HepG2 (cell line): ENCODE data around the gene XDH. TPM values are rescaled to one million over a fixed set of nuclear protein-coding genes. Genes with fewer than 3 reads are reported as not detected.

ENCODE experiments used
- ATAC-seq: fragments of 200-7000 bp; cut with Tn5 transposase; 3 replicates; pipeline ENCODE4 v1.9.1; 2020; ENCODE audit warnings: mild to moderate bottlenecking, moderate library complexity
- BruUV-seq: library from RNA; stranded (reverse); fragments of 400-500 nt; replicated peaks from 2 replicates; lab custom pipeline; 2021; lab: Mats Ljungman, UMichigan
- CTCF ChIA-PET: fragments of 300-600 bp; formaldehyde crosslinking; extraction: SDS; loops from one replicate; lab custom pipeline; 2021; ENCODE audit warnings: low total read pairs, inconsistent platforms, low intra/inter-chr PET ratio; lab: Yijun Ruan, JAX
- POLR2A ChIA-PET: fragments of 350-600 bp; sonication (Branson Sonifier 250); formaldehyde crosslinking; loops from one replicate; lab custom pipeline; 2020; ENCODE audit warnings: antibody characterized with exemption, inconsistent platforms; lab: Yijun Ruan, JAX
- DNase-seq: peaks from one replicate; pipeline ENCODE4 v3.0.0-alpha.2; 2015; ENCODE audit warnings: low spot score
- FAIRE-seq: peaks from 3 replicates; lab custom pipeline; 2011; peaks lifted over from hg19 to GRCh38; lab: Jason Lieb, UNC
- H2AFZ ChIP-seq: one replicate; pipeline ENCODE4 v1.6.1; 2011; ENCODE audit warnings: low read length, inconsistent platforms
- H3K27ac ChIP-seq: fragments of 300-600 bp; 3 replicates; pipeline ENCODE4 v1.8.0; 2011; ENCODE audit warnings: mixed run types, mild to moderate bottlenecking, mixed read lengths, low read length, inconsistent platforms; ENCODE audit not compliant: insufficient read depth; ENCODE audit errors: extremely low read length
- H3K27me3 ChIP-seq, 2 experiments: fragments of 200-600 bp in 1 of 2; 2 replicates in 1 of 2; 3 replicates in 1 of 2; pipeline versions ENCODE4 v1.6.0 to v1.8.0; 2011; ENCODE audit warnings: low read length in 2 of 2, mild to moderate bottlenecking in 2 of 2, moderate library complexity in 2 of 2, inconsistent platforms in 1 of 2; ENCODE audit not compliant: insufficient read depth in 2 of 2, control insufficient read depth in 1 of 2
- H3K36me3 ChIP-seq, 2 experiments: fragments of 200-600 bp in 1 of 2; replicated peaks in 1 of 2; 2 replicates in 1 of 2; 3 replicates in 1 of 2; pipeline versions ENCODE4 v1.5.1 to v1.8.0; 2011; ENCODE audit warnings: low read length in 2 of 2, inconsistent platforms in 1 of 2; ENCODE audit not compliant: insufficient read depth in 2 of 2, control insufficient read depth in 1 of 2
- H3K4me1 ChIP-seq: 2 replicates; pipeline ENCODE4 v1.5.1; 2012; ENCODE audit warnings: low read length, inconsistent platforms; ENCODE audit not compliant: insufficient read depth
- H3K4me2 ChIP-seq: 2 replicates; pipeline ENCODE4 v1.6.0; 2011; ENCODE audit warnings: low read depth, low read length, inconsistent platforms
- H3K4me3 ChIP-seq, 3 experiments: fragments of 200-600 bp in 1 of 3; sonication (generic), shearing (Covaris generic) in 1 of 3; replicated peaks in 1 of 3; 2 replicates each; pipeline ENCODE4 v1.5.1; 2011 to 2016; ENCODE audit warnings: low read length in 3 of 3, inconsistent platforms in 2 of 3, low read depth in 2 of 3, mild to moderate bottlenecking in 2 of 3, control low read depth in 1 of 3, mixed read lengths in 1 of 3; ENCODE audit not compliant: insufficient read depth in 1 of 3
- H3K79me2 ChIP-seq: one replicate; pipeline ENCODE4 v1.6.1; 2011; ENCODE audit warnings: low read length, inconsistent platforms; ENCODE audit not compliant: insufficient read depth
- H3K9ac ChIP-seq: 2 replicates; pipeline ENCODE4 v1.6.0; 2011; ENCODE audit warnings: mild to moderate bottlenecking, low read depth, low read length, inconsistent platforms; ENCODE audit not compliant: insufficient read depth
- H3K9me3 ChIP-seq: 2 replicates; pipeline ENCODE4 v1.5.1; 2012; ENCODE audit warnings: mild to moderate bottlenecking, low read length
- H4K20me1 ChIP-seq: 2 replicates; pipeline ENCODE4 v1.6.0; 2011; ENCODE audit warnings: inconsistent platforms, mild to moderate bottlenecking, low read length, moderate library complexity; ENCODE audit not compliant: insufficient read depth
- STAG1 ChIP-seq: sonication (generic); formaldehyde crosslinking; IDR thresholded peaks from 2 replicates; pipeline ENCODE4 v1.4.0; 2020; ENCODE audit warnings: missing genetic modification reagents
- ZNF607 ChIP-seq: sonication (generic); formaldehyde crosslinking; IDR thresholded peaks from 2 replicates; pipeline ENCODE4 v1.5.1; 2020; ENCODE audit warnings: missing genetic modification reagents, mild to moderate bottlenecking, borderline replicate concordance
- ZNF7 ChIP-seq: IDR thresholded peaks from 2 replicates; pipeline ENCODE4 v1.6.1; 2016; ENCODE audit warnings: missing biosample characterization, missing genetic modification reagents
- WGBS: methylation state at CpG from one replicate; pipeline ENCODE4 v1.1.6; 2017; ENCODE audit warnings: low lambda C conversion rate; 5-methylcytosine and 5-hydroxymethylcytosine counted together
- in situ Hi-C: cut with HindIII; loops from 2 replicates; pipeline ENCODE4 v1.10.0; 2017; ENCODE audit warnings: low pct_unique_long_range_greater_than_20kb; ENCODE audit not compliant: extremely low pct_ligation_motif_present
- intact Hi-C: fragments of 100-400 bp; cut with micrococcal nuclease; formaldehyde crosslinking; loops from one replicate; pipeline ENCODE4 v1.10.0; 2022; ENCODE audit not compliant: unreplicated experiment
- polyA plus RNA-seq, 8 experiments: library from polyadenylated mRNA; depleted of rRNA in 3 of 8; stranded (reverse) in 7 of 8; unstranded in 1 of 8; fragments of >200 nt; fragmentation: Illumina TruSeq in 4 of 8; extraction: Trizol in 4 of 8; gene quantifications; 2 replicates each; pipeline versions ENCODE4 v1.2.1 to v1.2.3, GENCODE V29; 2011 to 2016; ENCODE audit warnings: low read depth in 4 of 8, missing spikeins in 1 of 8, mixed read lengths in 1 of 8; ENCODE audit not compliant: insufficient read depth in 1 of 8
- total RNA-seq, 5 experiments: library from RNA; depleted of rRNA; stranded (reverse); fragments of >200 nt; fragmentation: Illumina TruSeq; extraction: Trizol; gene quantifications; 2 replicates each; pipeline ENCODE4 v1.2.3, GENCODE V29; 2016; ENCODE audit warnings: low read depth in 1 of 5
- TF ChIP-seq, protein P1 (sequence below): sonication (generic); formaldehyde crosslinking; IDR thresholded peaks from 2 replicates; pipeline ENCODE4 v1.5.0; 2020; ENCODE audit warnings: mild to moderate bottlenecking, missing genetic modification reagents, moderate library complexity
- TF ChIP-seq, protein P2 (sequence below): sonication (generic); formaldehyde crosslinking; IDR thresholded peaks from 2 replicates; pipeline ENCODE4 v1.5.0; 2020; ENCODE audit warnings: missing genetic modification reagents

The XDH gene
- total and polyA plus RNA-seq, 2 of the 13 experiments (the other 11 are each of a cell fraction or from before 2014, with no cell fraction given): not detected

DNA sequence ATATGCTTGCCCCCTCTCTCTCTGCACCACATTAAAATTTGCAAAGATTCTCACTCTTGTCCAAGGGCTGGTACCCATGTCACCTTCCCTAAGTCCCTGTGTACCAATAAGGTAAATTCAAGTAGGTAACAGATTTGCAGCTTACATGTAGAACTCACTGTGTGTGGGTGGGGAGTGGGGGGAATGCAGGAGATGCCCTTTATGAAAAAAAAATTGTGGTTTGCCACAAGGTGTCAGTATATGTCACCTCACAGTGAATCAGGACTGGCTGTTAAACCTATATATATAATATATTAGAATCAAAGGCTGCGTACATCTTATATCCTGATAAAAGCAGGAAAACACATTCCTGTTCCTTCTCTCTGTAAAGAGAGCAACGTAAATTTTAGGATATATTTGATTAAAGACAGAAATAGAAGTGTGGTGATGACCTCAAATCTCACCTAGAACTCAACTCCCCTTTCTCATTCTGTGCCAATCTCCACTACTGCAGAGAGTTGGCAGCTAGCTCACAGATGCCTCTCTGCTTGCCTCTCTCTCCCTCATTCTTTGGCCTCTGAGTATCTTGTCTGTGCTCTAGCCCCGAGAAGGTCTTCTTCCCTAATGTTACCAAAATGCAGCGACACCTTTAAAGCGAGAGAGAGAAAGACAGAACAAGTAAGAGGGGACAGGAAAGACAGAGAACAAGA is 536 bp downstream of the XDH start:
- intact Hi-C loops: loop anchor here (5.0 kb wide), 1 partner anchor 108 kb away; no protein-coding TSS in a partner anchor
- ChIA-PET CTCF (interaction anchor here (1.2 kb wide), 1 partner anchor 110 kb away, joined by 5 read pairs; no protein-coding TSS in a partner anchor), POLR2A (no interaction called here)
- H3K27ac ChIP-seq: no peak overlapping the region
- DNase-seq: no peak
- H4K20me1 ChIP-seq: no peaks in the 10 kb centered on the region
- no peaks in the 10 kb centered on the region for H3K79me2 ChIP-seq
- no peak overlapping the region for H3K4me2 ChIP-seq
- BruUV-seq: no TSS peak
- H3K4me3 ChIP-seq: no peak overlapping the region
- FAIRE-seq: no peak
- in situ Hi-C loops: no loop called here
- H3K4me1 ChIP-seq: no peaks in the 10 kb centered on the region
- no peak overlapping the region for H2AFZ ChIP-seq
- no peaks in the 10 kb centered on the region; a peak in 1 of 5 replicates for H3K27me3 ChIP-seq
- 20% methylated on average over 5 of the region's 5 CpGs for WGBS
- H3K36me3 ChIP-seq: no peaks in the 10 kb centered on the region
- H3K9ac ChIP-seq: no peak overlapping the region
- H3K9me3 ChIP-seq: peaks cover 4% of the 10 kb centered on the region; the same call in 1 of the 2 replicates
- peak; percentile 80 for ATAC-seq
- TF ChIP-seq ZNF7: no peak
- TF ChIP-seq STAG1 (CRISPR knock-in tag): peak; percentile 31; the same call in 1 of the 2 replicates
- TF ChIP-seq ZNF607: no peak
- TF ChIP-seq, protein P1, sequence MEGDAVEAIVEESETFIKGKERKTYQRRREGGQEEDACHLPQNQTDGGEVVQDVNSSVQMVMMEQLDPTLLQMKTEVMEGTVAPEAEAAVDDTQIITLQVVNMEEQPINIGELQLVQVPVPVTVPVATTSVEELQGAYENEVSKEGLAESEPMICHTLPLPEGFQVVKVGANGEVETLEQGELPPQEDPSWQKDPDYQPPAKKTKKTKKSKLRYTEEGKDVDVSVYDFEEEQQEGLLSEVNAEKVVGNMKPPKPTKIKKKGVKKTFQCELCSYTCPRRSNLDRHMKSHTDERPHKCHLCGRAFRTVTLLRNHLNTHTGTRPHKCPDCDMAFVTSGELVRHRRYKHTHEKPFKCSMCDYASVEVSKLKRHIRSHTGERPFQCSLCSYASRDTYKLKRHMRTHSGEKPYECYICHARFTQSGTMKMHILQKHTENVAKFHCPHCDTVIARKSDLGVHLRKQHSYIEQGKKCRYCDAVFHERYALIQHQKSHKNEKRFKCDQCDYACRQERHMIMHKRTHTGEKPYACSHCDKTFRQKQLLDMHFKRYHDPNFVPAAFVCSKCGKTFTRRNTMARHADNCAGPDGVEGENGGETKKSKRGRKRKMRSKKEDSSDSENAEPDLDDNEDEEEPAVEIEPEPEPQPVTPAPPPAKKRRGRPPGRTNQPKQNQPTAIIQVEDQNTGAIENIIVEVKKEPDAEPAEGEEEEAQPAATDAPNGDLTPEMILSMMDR (CRISPR knock-in tag): peak; percentile 25
- TF ChIP-seq, protein P2, sequence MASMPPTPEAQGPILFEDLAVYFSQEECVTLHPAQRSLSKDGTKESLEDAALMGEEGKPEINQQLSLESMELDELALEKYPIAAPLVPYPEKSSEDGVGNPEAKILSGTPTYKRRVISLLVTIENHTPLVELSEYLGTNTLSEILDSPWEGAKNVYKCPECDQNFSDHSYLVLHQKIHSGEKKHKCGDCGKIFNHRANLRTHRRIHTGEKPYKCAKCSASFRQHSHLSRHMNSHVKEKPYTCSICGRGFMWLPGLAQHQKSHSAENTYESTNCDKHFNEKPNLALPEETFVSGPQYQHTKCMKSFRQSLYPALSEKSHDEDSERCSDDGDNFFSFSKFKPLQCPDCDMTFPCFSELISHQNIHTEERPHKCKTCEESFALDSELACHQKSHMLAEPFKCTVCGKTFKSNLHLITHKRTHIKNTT (CRISPR knock-in tag): no peak
